ENCODE data around the gene TBC1D16. TPM values are rescaled to one million over a fixed set of nuclear protein-coding genes. Genes with fewer than 3 reads are reported as not detected.
A peak's percentile ranks its signal among the peaks of the same experiment; 100 is the strongest.
"Not testable (repeated sequence)": the region's sequence is repeated elsewhere in the genome, so short reads cannot be mapped to it uniquely, and the experiment has no call there.

The TBC1D16 gene
- total RNA-seq, 1 donor from 2014 or later: 55.6 TPM

- no peak overlapping the region for H3K27ac ChIP-seq
- H3K4me1 ChIP-seq: peaks cover 5 to 13% of the 10 kb centered on the region in 2 donors
- H3K9me3 ChIP-seq: no peaks in the 10 kb centered on the region
- H3K36me3 ChIP-seq: no peaks in the 10 kb centered on the region
- H3K4me3 ChIP-seq: no peak overlapping the region
- H3K27me3 ChIP-seq: no peaks in the 10 kb centered on the region
- intact Hi-C loops (cut with DNase I): no loop called here
- DNase-seq (ENCODE audit: low spot score in 2 of 2): no peak
- TF ChIP-seq CTCF (IDR thresholded peaks at IDR 0.05): no peak
Observed at GRCh38 chr17:79994602-79995001, 41.1 kb downstream of the TBC1D16 start.

DNA sequence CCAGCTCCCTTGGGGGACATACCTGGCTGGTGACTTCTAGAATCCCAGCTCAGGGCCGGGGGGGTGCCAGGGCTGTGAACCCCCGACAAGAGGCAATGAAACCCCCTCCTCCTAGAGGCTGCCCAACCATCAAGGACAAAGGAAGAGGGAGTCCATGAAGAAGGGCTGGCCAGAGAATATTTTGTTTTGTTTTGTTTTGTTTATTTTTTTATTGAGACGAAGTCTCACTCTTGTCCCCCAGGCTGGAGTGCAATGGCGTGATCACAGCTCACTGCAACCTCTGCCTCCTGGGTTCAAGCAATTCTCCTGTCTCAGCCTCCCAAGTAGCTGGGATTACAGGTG, 41.5 kb downstream of the TBC1D16 start:
- DNase-seq (ENCODE audit: low spot score in 2 of 2); H3K9me3 ChIP-seq; intact Hi-C loops (cut with DNase I); H3K36me3 ChIP-seq; H3K4me3 ChIP-seq; H3K27ac ChIP-seq; H3K27me3 ChIP-seq: not testable (repeated sequence)
- H3K4me1 ChIP-seq: peaks cover 5 to 13% of the 10 kb centered on the region in 2 donors

- peak; percentile 16 to 82 for DNase-seq (ENCODE audit: low spot score in 2 of 2)
- intact Hi-C loops (cut with DNase I): no loop called here
- Histone ChIP-seq H3K9me3 (no peaks in the 10 kb centered on the region), H3K4me3 (no peak overlapping the region), H3K27ac (no peak overlapping the region), H3K27me3 (no peaks in the 10 kb centered on the region), H3K4me1 (peaks cover 5 to 13% of the 10 kb centered on the region in 2 donors), H3K36me3 (no peaks in the 10 kb centered on the region)
- no peak for TF ChIP-seq CTCF (IDR thresholded peaks at IDR 0.05)
Observed at GRCh38 chr17:79993390-79994227, 42.1 kb downstream of the TBC1D16 start.

DNA sequence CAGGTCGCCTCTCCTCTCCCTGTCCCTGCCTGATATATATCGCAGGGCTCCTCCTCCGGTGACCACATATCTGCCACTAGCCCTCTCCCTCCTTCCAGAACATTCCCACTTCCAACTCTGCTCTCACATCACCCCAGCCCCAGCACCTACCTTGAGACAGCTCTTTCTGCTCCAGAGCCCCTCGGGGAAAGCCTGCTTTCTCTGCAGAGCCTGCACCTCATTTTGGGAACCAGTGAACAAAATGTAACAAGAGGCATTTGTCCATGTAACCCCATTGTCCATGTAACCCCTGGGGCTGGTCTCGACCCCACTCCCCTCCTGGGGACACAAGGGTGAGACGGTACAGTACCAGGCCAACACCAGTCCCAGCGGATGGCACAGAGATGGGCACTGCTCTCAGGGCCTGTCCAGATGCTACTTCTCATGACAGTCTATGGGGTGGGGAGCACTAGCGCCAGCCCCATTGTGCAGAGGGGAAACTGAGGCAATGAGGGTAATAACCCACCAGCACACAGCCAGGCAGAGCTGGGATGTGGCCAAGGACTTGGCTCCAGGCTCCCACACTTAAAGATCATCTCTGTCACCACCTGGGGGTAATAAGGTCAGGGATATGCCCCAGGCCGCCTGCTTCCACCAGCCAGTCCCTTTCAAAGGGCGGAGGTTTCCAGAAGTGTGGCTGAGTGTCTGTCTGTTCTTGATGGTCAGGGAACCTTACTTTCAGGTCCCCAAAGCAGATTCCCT, 42.9 kb downstream of the TBC1D16 start:
- H3K4me1 ChIP-seq: peaks cover 5 to 13% of the 10 kb centered on the region in 2 donors
- no peak for TF ChIP-seq CTCF (IDR thresholded peaks at IDR 0.05)
- peak overlapping the region in 1 of 2 donors; percentile 54 for H3K4me3 ChIP-seq
- H3K27ac ChIP-seq: no peak overlapping the region
- DNase-seq (ENCODE audit: low spot score in 2 of 2): no peak
- intact Hi-C loops (cut with DNase I): no loop called here
- no peaks in the 10 kb centered on the region for H3K9me3 ChIP-seq
- H3K36me3 ChIP-seq: no peaks in the 10 kb centered on the region
- no peaks in the 10 kb centered on the region for H3K27me3 ChIP-seq

GRCh38 chr17:79991924-79992648, 43.6 kb downstream of the TBC1D16 start:
- intact Hi-C loops (cut with DNase I): loop anchor here (2.0 kb wide), 1 partner anchor 201 kb away; no protein-coding TSS in a partner anchor
- peaks cover 5 to 13% of the 10 kb centered on the region in 2 donors for H3K4me1 ChIP-seq

More at GRCh38 chr17:79991924-79992648, 43.6 kb downstream of the TBC1D16 start:
- TF ChIP-seq CTCF (IDR thresholded peaks at IDR 0.05): no peak
- H3K36me3 ChIP-seq: no peaks in the 10 kb centered on the region
- no peaks in the 10 kb centered on the region for H3K9me3 ChIP-seq
- H3K4me3 ChIP-seq: peak overlapping the region; percentile 44 to 54
- no peaks in the 10 kb centered on the region for H3K27me3 ChIP-seq
- no peak for DNase-seq (ENCODE audit: low spot score in 2 of 2)
- H3K27ac ChIP-seq: no peak overlapping the region
